ENCODE data around the gene TMEM201.
A peak's percentile ranks its signal among the peaks of the same experiment; 100 is the strongest.

Gene TMEM201

GRCh38 chr1:9626201-9626608 lies 37.5 kb downstream of the TMEM201 start:
- DNase-seq, result no peak

GRCh38 chr1:9628541-9629444 lies 40.1 kb downstream of the TMEM201 start:
- no peak for DNase-seq

- DNase-seq, result no peak
Measured at GRCh38 chr1:9629445-9630201, 40.9 kb downstream of the TMEM201 start.

- DNase-seq, result no peak
Measured at GRCh38 chr1:9630331-9631111, 41.8 kb downstream of the TMEM201 start.

GRCh38 chr1:9631613-9632012 lies 42.9 kb downstream of the TMEM201 start:
- no peak for DNase-seq

- no peak for DNase-seq
Measured at GRCh38 chr1:9633493-9633892, 44.8 kb downstream of the TMEM201 start.

- DNase-seq, result no peak
Measured at GRCh38 chr1:9634582-9634981, 45.9 kb downstream of the TMEM201 start.

- DNase-seq, result no peak
Measured at GRCh38 chr1:9639227-9639626, 50.5 kb downstream of the TMEM201 start.

GRCh38 chr1:9643351-9644256 lies 54.9 kb downstream of the TMEM201 start:
- no peak for DNase-seq

- no peak for DNase-seq
Measured at GRCh38 chr1:9646037-9646436, 57.3 kb downstream of the TMEM201 start.

GRCh38 chr1:9648171-9648570 lies 59.5 kb downstream of the TMEM201 start:
- no peak for DNase-seq

- DNase-seq, result no peak
Measured at GRCh38 chr1:9649769-9650168, 61.1 kb downstream of the TMEM201 start.

GRCh38 chr1:9651220-9651564 lies 62.5 kb downstream of the TMEM201 start:
- no peak for DNase-seq

- peak; percentile 10 for DNase-seq
Measured at GRCh38 chr1:9651565-9652378, 63.1 kb downstream of the TMEM201 start, which contains the start of gene PIK3CD. Gene PIK3CD (plus strand): TSS chr1:9651731. CDS start chr1:9710456, 58,725 bp downstream.

- DNase-seq, result no peak
Measured at GRCh38 chr1:9652379-9653209, 63.9 kb downstream of the TMEM201 start.

- DNase-seq, result no peak
Measured at GRCh38 chr1:9653210-9653490, 64.4 kb downstream of the TMEM201 start.

- DNase-seq, result no peak
Measured at GRCh38 chr1:9653491-9654050, 64.9 kb downstream of the TMEM201 start.

- DNase-seq, result no peak
Measured at GRCh38 chr1:9654051-9654833, 65.5 kb downstream of the TMEM201 start.

Data from NCI-H1694 treated with DMSO at 0.1 percent for 48 hours (cell line).